EH (cell line): Measurements from ENCODE around the gene S100B.
"Not testable (repeated sequence)": the region's sequence is repeated elsewhere in the genome, so short reads cannot be mapped to it uniquely, and the experiment has no call there.

ENCODE experiments used
- DNase-seq: peaks from one replicate; pipeline ENCODE4 v3.0.0-alpha.2; 2015; ENCODE audit warnings: low read depth

The S100B gene

DNA sequence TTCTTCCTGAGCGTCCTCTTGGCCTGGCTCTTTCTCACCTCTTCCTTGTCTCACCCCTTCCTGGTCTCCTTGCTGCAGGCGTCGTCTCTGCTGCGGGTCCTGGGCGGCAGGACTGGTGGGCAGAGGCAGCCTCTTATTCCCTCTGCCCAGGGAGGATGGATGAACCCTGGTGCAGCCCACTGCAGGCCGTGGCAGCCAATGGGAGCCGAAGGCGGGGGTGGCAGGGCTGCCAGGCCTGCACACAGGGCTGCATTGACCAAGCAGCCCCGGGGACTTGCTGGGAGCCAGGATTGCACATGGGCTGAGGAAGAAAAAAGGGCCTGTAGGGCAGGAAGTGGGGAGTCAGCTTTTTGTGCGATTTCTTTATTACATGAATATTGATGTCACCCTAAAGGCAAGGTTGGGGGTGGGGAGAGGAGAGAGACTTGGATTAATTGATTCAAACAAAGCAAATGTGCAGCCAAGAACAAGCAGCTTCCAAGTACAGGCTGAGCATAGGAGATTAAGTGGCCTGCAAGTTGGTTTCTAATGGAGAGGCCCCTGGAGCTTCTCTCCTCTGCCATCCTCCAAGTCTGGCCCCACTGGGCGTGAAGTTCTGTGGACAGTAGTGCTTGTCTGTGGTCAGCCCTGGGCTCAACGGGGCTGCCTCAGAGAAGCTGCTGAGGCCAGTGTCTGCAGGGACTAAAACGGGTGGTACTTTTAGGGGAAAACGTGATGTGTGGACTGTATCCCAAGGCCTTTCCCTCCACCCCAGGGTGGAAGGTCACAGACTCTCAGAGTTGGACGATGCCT is at the start of gene S100B:
TSS of gene S100B (minus strand) at position 108 of the 792 bp plus-strand sequence. CDS start 2,667 bp downstream, outside the sequence.
- DNase-seq: peak; percentile 19

DNA sequence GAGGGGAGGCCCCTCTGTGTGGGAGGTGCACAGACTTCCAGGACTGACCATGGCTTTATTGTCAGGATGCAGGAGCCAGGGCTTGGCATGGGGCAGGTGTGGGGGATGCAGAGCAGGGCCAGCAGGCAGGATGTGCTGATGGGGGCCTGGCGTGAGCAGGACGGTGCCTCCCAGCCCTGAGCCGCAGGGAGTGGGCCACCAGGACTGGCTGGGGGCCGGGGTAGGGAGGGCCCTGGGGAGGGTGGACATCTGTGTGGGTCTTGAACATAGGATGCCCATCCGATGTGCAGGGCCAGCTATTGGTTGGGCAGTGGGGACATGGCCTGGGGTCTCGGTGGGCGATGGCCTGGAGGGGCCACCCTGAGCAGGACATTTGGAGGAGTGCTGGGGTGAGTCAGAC is 46.2 kb upstream of the S100B start:
- no peak for DNase-seq

DNA sequence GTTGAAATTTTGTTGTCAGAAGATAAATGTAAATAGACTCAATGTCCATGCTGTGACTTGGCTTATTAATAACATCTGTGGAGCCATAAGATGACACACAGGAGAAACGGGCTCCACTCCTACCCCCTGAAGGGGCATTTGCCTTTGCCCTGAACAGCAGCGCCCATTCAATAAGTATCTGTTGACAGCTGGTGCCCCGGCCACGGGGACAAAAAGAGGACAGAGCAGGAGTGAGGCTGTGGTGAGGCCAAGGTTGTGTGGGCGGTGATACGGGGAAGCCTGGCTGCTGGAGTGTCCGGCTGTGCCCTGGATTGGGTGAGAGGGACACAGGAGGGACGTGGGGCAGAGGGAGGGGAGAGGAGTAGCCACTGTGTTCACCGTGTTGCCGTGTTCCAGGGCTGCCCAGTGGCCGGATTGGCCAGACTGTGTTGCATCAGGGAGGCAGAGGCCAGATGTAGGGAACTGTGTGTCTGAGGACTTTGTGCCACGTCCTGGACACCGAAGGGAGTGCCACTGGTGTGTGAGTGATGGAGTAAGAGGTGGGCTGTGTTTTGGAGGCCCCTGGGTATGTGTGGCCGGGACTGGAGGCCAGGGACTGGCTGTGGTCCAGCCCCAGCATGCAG is 45.7 kb upstream of the S100B start:
- no peak for DNase-seq

DNA sequence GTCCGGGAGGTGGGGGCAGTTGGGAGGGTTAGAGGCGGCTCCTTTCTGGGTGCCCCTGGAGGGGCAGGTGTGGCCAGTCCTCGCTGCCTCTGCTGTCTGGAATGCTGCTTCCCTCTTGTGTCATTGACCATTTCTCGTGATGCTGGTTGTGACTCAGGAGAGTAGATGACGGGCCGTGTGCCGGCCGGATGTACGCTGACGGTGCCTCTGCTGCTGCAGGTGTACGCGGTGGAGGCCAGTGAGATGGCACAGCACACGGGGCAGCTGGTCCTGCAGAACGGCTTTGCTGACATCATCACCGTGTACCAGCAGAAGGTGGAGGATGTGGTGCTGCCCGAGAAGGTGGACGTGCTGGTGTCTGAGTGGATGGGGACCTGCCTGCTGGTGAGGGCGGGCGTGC is 44.5 kb upstream of the S100B start:
- DNase-seq: no peak

DNA sequence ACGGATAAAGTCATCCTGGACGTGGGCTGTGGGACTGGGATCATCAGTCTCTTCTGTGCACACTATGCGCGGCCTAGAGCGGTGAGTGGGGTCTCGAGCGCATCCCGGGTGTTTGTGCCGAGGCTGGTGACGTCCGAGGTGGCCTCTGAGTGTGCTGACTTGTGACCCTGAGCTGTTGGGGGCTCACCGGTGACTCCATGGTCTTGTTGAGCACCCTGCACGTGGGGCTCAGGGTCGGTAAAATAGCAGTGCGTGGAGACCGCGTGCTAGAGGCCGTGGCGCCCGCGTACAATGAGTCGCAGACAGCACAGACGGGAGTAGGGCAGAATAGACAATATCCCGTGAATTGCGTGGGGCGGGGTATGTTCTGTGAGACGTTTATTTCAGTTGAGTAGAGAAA is 43.7 kb upstream of the S100B start:
- no peak for DNase-seq

DNA sequence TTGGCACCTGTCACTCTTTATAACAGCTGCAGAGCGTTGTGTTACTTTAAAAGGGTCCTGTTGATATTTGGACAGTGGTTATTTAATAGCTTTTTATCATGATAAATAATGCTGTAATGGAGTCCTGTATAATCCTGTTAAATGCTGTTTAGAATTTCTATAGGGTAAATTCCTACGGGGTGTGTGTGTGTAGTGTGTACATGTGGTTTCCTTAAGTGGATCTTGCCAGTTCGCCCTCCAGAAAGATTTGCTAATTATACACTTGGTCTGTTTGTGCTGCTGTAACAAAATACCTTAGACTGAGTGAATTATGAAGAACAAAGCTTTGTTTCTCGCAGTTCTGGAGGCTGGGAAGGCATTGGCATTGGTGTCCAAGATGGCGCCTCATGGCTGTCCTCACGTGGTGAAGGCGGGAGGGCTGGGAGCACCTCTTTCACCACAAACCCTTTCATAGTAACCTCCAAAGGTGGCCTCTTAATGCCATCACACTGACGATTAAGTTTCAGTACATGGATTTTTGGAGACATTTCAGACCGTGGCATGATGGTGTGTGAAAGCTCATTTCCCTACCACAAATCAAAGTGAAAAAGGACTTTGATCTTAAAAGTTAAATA is 41.8 kb upstream of the S100B start:
- no peak for DNase-seq

DNA sequence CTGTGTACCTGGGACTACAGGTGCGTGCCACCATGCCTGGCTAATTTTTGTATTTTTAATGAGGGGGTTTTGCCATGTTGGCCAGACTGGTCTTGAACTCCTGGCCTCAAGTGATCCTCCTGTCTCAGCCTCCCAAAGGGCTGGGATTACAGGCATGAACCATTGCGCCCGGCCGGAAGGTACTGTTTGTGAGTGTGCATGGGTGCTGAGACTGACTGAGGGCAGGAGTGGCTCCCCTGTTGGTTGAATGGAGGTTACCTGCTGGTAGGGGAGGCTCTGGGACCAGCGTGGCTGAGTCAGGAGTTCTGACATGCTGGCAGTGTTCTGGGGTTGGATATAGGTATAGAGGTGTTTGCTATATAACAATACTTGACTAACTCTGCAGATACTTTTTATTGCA is 41.0 kb upstream of the S100B start:
- DNase-seq: no peak

DNA sequence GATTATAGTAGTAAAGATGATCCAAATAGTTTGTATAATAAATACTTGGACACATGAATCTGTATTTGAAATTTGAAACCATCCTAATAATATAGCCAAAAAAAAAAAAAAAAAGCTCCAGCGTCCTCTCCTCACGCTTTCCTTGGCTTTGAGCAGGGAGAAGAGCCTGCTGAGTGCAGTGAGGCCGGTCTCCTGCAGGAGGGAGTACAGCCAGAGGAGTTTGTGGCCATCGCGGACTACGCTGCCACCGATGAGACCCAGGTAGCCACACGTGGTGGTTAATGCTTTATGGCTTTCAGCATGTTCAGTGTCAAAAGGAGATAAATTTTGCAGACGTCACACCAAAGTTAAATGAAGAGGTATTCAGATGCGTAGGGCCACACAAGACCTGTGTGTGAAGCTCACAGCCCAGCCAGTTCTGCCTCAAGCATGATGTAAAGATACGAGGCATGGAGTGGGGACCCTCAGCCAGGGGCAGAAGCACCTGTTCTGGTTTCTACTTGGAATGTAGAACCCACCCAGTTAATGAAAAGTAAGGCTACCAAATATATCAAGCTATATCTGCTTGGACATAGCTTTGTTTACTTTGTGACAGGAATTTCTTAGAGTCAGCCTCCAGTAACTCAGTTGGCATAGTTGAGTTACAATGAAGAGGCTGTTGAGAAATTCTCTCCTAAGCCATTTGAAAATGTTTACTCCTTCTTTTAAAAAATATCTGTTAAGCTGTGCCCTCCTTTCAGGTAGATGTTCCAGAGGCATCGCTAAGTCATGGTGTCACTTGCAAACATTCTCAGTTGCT is 38.7 kb upstream of the S100B start:
- no peak for DNase-seq

DNA sequence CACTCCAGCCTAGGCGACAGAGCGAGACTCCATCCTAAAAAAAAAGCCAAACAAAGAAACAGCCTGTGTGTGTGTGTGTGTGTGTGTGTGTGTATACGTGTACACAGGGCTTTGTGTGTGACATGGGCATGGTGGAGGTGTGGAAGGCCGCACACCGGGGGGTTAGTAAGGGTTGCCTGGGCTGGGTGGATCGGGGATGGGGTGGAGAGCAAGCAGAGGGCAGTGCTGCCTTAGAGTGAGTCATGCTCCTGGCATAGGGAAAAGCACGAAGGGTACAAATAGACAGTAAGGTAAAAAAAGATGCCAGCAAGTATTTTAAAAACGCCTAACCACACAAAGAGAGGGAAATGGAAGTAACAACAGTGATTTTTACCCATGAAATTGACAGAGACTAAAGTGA is 36.8 kb upstream of the S100B start:
- no peak for DNase-seq

DNA sequence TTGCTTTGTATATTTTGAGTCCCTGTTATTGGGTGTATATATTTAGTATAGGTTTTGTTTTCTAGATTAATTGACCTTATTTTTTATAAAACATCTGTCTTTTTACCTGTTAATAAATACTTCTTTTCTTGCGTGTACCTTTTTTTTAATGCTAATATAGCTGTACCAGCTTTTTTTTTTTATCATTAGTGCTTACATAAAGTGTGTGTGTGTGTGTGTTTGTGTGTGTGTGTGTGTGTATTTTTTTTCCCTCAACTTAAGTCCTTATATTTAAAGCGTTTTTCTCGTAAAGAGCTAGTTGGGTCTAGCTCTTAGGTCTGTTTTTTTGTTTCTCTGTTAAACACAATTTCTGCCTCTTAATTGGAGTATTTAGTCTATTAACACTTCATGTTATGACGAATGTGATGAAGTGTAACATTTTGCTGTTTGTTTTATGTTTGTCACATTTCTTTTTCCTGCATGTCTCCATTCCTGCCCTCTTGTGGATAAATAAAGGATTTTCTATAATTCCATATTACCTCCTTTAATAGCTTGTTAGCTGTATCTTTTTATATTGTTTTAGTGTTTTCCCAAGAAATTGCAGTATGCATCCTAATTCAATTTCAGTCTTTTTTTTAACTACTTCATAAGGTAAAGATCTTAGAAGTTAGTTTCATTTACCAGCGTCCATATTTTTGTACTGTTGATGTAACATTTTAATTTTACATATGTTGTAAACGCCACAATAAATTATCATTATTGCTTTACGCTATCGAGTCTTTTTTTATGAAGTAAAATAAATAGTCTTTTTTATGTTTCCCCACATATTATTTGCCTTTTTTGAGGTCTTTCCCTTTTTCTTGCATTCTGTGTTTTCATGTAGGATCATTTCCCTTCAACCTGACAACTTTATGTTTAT is 34.9 kb upstream of the S100B start:
- DNase-seq: peak; percentile 35

DNA sequence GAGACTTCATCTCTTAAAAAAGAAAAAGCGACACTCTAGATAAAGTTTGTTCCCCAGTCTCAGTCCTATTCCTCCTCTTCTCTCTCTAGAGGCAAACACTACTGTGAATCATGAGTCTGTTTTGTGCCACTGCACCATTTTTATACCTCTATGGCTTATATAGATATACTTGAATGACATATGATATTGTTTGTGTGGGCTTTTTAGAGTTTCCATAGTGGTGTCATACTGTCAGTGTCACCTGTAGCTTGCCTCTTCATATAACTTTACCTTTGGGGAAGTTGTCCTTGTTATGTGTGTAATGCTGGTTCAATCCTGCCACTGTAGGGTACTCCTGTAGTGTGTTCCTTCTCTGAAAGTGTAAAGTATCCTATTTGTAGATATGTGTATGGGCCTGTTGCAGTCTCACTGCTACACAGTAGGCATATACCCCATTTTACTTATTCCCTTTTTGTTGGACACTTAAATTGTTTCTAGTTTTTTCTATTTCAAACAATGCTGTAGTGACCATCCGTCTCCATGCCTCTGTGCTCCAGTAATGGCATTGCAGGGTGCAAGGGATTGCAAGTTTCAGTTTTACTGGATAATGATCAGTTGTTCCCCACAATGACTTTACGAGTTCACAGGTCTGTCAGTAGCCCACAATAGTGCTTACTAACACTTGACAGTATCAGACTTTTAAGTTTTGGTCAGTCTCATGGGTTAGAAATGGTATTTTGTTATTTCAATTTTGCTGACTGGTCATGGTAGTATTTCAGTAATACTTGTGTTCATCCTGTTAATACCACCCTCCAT is 33.3 kb upstream of the S100B start:
- DNase-seq: no peak

DNA sequence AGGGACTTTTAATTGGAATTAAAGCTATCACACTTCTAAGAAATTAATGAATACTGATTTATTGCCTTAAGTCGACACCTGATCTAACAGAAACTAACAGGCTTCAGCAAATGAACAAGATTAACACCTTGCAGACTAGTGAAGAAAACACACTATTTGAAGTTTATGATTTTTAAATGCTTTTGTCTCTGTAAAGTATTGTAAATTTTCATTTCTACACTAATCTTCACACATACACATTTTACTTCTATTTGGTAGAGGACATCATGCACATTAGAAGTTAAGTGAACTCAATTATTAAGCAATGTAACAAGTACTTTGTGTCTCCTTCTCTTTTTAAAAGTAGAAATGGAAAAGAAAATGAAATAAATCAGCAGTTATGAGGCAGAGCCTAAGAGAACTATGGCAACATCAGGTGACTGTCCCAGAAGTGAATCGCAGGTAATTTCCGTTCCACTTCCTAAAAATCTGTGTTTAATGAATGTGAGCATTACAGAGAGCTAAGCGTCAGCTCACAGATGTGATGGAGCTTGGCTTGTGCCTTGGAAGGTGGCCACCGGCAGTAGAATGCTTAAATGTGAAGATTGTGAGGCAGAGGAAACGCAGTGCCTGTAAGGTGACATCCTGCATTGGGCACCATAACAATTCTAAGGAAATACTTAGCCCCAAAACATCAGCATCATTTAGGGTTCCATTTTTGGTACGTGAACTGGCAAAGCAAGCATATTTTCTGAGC is 31.8 kb upstream of the S100B start:
- no peak for DNase-seq

DNA sequence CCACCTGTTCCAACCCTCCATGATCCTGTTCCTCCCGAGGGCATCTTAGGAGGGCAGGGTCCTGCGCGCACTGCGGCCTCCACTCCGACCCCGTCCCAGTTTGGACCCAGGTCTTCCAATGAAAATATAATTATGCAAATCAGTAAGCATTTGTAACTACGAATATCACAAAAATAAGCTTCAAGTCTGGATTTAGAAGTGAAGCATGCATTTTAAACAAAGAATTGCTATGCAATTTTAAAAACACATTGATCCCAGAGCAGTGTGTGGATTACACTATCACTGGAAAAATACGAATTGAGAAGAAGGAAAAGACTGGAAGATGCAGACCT is 31.3 kb upstream of the S100B start:
- no peak for DNase-seq

DNA sequence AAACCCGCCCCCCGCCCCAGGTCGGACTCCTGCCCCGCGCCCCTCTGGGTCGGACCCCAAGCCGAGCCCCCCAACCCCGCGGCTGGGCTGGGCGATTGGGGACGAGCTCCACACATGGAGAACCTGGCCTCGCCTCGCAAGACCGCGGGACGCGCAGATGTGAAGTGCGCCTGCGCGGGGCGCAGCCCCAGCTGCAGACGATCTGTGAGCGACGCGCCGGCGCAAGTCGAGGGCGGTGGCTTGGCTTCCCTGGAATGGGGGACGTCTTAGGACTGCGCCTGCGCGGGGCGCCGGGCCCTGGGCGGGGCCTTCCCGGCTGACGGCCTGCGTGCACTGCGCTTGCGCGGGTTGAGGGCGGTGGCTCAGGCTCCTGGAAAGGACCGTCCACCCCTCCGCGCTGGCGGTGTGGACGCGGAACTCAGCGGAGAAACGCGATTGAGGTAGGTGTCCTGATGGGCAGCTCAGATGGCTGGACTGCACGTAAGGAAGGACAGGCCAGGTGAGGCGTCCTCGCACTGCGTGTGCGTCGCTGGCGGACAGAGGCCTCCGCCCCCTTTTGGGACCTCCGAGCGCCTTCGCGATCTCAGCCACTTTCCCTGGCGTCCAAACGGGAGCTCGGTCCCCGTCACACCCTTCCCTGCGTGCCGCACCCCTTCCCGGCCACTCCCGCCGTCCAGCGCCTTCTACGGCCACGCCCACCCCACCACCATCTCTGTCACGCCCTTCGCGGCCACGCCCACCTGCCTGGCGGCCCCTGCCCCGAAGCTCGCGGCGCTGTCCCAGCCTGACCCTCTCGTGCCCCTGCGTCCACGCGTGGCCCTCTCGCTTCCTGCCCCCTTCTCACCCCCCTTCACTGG is 30.7 kb upstream of the S100B start, which contains the start of gene PRMT2:
TSS of gene PRMT2 (plus strand) at position 351 of the 857 bp plus-strand sequence. CDS start 1,278 bp downstream, outside the sequence.
- peak; percentile 97 for DNase-seq

DNA sequence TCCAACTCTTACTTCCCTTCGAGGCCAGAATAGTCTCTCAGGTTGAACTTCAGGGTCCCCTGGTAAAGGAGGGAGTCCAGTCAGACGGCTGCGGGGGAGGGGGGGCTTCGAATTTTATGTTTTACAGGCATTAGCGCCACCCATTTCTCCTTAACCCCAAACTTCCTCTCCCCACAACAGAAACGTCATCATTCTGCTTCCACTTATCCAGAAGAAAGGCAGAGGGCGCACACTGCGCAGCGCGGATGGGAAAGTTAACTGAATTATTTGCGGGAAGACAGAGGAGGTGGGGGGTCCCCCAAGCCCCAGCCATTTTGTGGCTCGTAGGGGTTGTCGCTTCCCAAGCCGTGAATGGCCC is 30.1 kb upstream of the S100B start:
- DNase-seq: peak; percentile 89

DNA sequence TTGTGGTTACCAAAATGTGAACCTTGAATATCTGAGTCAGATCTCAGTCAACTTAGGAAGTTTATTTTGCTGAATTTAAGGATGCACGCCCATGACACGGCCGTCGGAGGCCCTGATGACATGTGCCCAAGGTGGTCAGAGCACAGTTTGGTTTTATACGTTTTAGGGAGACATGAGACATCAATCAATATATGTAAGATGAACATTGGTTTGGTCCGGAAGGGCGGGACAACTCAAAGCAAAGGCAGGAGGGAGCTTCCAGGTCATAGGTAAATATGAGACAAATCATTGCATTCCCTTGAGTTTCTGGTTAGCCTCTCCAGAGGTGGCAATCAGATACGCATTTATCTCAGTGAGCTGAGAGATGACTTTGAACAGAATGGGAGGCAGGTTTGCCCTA is 29.5 kb upstream of the S100B start:
- DNase-seq: no peak

DNA sequence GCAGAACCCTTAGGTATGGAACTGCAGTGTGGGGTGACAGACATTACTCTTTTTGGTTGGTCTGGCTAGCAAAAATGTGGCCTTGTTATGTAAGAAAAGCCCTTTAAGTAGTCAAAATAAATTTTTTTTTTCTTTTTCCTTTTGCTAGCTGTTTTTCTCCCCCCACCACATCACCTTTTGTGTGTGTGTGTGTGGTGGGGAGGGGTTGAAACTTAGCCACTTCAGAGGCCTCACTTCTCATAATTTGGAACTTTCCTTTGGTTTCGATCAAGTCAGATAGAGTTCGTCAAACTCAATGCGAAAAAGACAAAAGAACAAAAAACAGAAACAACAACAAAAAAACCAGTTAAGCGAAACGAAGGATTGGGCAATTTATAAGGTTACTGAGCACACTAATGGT is 28.7 kb upstream of the S100B start:
- no peak for DNase-seq

DNA sequence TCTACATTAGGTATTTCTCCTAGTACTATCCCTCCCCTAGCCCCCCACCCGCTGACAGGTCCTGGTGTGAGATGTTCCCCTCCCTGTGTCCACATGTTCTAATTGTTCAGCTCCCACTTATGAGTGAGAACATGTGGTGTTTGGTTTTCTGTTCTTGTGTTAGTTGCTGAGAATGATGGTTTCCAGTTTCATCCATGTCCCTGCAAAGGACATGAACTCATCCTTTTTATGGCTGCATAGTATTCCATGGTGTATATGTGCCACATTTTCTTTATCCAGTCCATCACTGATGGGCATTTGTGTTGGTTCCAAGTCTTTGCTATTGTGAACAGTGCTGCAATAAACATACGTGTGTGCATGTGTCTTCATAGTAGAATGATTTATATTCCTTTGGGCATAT is 26.0 kb upstream of the S100B start:
- not testable (repeated sequence) for DNase-seq

DNA sequence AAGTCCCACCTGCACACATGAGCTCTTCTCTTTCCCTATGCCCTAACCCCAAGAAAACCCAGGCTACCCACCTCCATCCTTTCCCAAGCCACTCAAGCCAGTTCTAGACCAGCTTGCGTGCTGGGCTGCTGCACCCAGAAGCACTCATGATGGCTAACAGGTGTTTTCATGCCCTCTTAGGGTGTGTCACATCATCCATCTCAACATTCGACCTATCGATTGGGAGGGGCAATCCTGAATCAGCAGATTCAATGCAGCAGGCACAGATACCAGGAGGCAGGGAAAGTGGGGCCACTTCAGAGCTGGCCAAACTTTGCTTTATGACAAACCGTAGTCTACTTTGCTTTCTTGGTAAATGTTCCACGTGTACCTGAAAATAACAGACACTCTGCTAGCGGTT is 24.0 kb upstream of the S100B start:
- no peak for DNase-seq
